GM18511 (cell line): Measurements from ENCODE around the gene PRPS1.
"Not testable (repeated sequence)": the region's sequence is repeated elsewhere in the genome, so short reads cannot be mapped to it uniquely, and the experiment has no call there.

Experiments
- ATAC-seq: cut with Tn5 transposase; IDR thresholded peaks from one replicate; pipeline ENCODE4 v1.9.1; 2021; ENCODE audit warnings: mild to moderate bottlenecking, moderate library complexity; ENCODE audit not compliant: unreplicated experiment

Gene PRPS1

GRCh38 chrX:107629540-107629909, 1.2 kb downstream of the PRPS1 start:
- no peak for ATAC-seq

DNA sequence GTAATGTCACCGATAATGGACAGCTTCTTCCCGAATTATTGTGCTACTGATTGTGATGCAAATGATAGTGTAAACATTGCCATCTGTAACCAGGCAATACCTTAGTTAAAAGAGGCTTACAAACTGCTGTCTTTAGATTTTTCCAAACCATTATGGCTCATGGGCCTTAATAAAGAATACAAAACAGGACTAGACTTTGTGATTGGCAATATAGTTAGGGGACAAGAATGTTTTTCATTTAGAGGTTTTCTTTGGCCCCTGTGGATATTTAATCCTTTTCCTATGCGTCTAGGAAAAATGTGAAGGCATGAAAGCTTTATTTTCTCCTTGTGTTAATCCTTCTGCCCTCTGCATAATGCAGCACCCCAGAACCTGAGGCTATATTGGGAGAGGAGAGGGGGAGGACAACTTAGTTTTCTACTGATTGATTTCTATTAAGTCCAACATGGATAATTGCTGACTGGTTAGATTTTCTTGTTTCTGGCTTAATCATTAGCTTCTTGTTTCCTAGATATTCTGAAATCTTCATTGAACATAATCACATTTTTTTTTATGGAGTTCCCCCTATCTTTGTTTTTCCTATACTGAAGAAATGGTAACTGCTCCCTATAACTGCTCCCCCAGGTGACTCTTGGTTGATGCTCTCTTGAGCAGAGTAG, 1.9 kb downstream of the PRPS1 start:
- no peak for ATAC-seq

DNA sequence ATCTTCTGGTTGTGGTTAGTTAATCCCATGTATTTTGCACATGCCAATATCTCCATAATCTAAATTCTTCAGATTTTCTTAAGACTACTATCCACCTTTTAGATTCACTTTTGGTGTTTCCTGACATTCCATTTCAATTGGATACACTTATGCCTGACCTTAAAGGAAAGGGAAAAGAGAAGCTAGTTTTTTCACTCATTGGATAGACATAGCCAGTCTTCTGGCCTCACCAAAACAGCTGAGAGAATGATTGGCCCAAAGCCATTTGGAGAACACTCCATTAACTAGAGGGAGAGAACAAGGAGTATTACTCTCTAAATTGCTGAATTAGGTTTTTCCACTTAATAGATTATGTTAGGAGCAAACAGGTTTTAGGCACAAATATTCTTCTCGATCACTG, 4.0 kb downstream of the PRPS1 start:
- ATAC-seq, result no peak

GRCh38 chrX:107646735-107647134, 18.4 kb downstream of the PRPS1 start:
- ATAC-seq, result no peak

GRCh38 chrX:107648332-107648731, 20.0 kb downstream of the PRPS1 start:
- no peak for ATAC-seq

- ATAC-seq, result no peak
These were observed 26.2 kb downstream of the PRPS1 start for GRCh38 chrX:107654566-107654871.

DNA sequence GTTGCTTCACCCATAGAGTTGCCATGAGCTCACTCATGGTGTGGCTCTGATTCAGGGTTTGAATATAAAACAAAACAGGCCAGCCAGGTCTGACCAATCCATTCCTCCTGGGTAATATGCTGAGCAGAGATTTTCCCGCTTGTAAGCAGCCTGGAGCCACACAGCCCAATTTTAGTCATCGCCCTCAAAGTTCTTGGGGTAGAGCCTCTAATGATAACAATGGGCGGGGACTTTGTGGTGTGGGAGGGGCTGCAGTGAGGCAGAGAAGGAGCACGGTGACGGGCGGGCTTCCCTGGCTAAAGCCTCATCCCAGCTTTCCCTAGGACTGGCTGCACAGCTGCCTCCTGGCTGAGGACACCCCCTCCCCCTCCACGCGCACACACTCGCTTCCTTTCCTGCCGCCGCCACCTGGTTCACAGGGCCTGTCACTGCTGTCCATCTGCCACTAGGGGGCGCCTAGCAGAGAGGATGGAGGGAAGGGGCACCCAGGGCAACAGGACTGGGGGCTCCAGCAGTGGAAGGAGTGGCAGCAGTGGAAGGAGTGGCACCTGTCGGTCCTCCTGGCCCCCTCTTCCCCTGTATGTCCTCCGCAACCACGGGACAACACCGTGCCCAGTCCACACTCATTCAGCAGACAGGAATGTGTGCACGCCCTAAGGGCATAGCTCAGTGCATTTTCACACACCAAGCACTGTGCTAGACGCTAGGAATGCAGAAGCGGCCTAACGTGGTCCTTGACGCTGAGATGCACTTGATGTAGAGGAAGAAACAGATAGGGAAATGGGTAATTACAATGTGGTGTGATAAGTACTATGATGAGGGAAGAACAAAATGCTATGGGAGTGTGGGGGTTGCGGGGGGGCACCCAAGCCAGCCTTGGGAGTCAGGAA, 26.8 kb downstream of the PRPS1 start:
- no peak for ATAC-seq

DNA sequence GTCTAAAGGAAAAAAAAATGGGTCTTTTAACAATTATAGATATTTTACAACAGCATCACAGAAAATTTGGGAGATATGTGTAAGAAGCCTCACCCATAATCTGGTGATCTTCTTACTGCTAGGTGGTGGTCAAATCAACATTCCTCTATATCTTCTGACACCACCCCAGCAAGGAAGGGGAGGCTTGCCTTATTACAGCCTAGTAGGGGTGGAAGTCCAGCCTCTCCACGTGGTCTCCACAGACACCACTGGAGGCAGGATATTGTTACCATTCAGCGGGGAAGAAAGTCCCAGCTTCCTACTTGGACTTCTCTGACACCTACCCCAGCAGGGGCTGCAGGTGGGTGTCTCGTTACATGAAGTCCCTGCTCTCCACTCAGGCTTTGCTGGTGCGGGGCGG, 28.7 kb downstream of the PRPS1 start:
- ATAC-seq, result no peak

DNA sequence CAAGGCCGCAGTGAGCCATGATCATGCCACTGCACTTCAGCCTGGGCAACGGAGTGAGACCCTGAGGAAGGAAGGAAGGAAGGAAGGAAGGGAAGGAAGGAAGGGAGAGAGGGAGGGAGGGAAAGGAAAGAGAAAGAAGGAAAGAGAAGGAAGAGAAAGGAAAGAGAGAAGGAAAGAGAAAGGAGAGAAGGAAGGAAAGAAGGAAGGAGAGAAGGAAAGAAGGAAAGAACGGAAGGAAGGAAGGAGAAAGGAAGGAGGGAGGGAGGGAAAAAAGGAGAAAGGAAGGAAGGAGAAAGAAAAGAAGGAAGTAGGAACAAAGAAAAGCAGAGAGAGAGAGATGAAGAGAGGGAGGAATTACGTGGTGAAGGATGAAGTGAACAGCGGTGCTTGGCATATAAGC, 30.4 kb downstream of the PRPS1 start:
- no peak for ATAC-seq

DNA sequence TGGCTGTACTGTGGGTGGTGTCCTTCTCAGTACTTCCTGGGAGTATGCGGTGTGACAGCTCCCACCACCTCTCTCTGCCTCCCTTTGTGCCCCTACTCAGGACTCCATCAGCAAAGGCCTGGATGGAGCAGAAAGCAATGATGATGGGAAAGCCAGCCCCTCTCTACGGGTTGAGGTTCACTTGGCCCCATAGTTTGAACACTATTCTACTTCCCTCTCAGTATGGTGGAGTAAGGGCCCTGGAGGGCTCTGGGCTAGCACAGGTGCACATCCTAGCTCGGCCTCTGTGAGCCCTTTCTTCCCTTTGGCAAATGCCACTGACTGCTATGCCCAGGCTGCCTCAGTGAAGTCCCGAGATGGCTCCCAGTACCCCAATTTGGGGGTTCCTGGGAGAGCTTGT, 31.0 kb downstream of the PRPS1 start:
- ATAC-seq, result no peak

DNA sequence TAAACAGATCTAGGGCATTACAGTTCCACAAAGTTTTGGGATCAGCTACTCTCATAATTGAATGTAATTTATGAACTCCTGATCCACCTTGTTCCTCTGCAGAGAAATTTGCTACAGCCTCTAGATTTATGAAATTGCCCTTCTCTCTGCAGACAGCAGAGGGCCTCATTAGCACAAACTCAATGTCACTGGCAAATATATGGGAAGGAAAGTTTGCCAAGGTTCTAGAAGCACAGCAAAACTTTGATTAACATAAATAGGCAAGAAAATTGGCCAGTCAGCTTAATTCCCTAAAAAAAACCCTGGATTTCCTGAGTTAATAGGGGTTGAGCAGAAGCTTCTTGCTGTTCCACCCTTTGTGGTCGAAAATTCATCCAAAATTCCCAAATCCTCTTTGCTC, 31.5 kb downstream of the PRPS1 start:
- ATAC-seq, result peak; percentile 69

DNA sequence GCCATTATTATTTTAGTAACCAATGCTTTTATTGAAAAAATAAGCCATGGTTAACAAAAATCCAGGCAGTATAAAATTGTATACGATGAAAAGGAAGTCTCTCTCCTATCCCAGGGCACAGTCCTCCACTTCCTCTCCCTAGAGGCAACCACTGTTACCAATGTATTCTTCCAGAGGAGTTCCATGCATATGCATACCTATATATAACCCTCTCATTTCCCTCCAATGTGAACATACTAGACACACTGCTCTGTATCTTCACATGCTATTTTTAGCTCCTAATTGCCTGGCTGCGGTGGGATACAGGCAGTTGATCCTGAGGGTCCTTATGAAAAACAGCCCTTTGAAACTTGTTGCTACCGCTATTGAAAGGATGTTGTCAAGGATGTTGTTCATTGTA, 33.8 kb downstream of the PRPS1 start:
- ATAC-seq, result no peak

DNA sequence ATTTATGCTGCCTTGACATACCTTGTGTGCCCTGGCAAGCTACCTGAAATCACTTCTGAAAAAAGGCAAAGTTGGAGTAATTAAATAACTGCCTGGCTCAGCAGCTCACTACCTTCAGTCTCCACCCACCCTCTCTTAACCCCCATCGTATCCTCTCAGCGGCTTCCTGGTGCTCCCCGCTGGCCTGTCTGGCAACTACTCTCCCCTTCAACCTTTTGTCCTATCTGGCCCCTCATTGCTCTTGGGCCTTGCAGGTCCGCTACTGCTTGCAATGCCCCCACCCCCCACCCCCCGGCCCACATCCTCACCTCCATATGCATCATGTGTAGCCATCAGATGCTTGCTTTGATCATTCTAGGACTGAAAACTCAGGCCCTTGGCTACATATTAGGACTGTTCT, 34.5 kb downstream of the PRPS1 start:
- ATAC-seq, result no peak

DNA sequence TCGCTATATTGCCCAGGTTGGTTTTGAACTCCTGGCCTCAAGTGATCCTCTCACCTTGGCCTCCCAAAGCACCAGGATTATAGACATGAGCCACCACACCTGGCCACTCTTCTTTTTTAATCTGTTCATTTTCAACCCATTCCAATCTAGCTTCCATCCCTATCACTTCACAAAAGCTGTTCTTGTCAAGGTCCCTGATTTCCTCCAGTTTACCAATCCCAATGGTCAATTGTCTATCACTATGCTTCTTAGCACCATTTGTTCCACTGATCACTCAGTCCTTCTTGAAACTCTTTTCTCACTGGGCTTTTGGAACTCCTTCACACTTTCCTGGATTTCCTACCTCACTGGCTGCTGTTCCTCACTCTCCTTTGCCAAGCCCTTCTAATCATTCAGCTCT, 38.6 kb downstream of the PRPS1 start:
- no peak for ATAC-seq

DNA sequence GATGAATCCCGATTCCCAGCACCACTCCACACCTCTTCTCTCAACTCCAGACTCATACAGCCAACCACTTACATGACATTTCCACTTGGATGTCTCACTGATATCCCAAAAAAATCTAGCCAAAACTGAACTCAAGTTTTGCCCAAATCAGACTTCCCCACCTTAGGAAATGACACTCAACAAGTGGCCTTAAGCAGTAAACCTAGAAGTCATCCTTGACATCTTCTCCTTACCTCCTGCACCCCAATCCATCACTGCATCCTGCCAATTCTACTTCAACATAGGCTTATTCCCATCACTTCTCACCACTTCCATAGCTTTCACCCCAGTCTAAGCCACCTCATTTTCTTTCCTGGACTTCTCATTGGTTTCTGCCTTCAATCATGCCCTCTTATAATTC, 39.1 kb downstream of the PRPS1 start:
- ATAC-seq, result no peak

DNA sequence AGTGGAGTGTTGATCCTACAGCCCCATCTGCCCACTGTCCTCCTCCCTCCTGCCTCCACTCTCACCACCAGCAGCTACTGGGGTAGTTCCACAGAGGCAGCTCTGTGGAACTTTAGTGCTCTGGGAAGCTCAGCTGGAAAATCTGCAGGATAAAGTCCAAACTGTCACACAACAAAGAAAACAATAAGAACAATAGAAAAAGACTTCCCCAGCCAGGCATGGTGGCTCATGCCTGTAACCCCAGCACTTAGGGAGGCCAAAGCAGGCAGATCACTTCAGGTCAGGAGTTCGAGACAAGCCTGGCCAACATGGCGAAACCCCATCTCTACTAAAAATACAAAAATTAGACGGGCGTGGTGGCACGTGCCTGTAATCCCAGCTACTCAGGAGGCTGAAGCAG, 40.4 kb downstream of the PRPS1 start:
- ATAC-seq, result not testable (repeated sequence)

DNA sequence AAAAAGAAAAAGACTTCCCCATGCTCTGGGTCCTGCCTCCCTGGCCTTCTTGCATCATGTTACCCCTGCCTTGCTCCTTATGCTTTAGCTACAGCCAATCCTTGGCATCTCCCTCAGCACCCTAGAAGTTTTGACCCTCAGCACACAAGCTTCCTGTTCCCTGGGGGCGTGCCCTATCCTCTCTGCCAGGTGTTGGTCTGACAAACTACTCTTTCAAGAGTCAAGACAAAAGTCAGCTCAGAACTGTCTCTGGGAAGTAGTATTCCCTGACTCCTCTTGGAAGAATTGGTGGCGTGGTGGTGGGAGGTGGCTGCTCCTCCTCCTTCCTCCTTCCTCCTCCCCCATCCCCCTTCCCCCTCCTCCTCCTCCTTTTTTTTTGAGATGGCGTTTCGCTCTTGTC, 41.0 kb downstream of the PRPS1 start:
- ATAC-seq, result no peak

DNA sequence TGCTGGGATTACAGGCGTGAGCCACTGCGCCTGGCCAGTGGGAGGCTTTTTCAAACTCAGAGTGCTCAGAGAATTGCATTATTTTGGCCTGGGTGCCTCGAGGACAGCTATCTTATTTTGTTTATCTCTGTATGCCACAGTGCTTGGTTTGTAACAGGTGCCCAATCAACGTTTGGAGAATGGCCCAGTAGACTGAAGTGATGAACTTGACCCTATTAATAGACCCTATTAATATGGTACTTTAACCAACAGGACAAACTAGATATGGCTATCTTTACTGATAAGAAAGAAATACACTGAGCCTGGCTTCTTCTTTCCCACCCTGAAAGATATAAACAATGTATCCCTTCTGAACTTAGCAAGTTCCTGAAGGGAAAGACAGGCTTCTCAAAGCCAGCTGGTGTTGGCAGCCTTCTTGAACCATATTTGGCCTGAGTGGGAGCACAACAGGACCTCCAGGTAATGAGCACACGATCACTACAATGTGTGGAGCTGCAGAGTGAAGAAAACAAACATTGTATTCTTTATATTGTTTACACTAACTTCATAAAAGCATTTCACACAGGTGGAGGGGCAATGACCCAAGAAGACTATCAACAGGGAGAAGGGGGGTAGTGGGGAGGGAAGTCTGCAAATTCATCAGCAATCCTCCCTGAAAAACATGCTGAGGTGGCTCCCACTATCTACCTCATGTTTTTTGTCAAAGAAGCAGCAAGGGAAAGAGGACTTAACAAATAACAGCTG, 41.7 kb downstream of the PRPS1 start:
- no peak for ATAC-seq

GRCh38 chrX:107671256-107671655, 42.9 kb downstream of the PRPS1 start:
- ATAC-seq, result not testable (repeated sequence)

DNA sequence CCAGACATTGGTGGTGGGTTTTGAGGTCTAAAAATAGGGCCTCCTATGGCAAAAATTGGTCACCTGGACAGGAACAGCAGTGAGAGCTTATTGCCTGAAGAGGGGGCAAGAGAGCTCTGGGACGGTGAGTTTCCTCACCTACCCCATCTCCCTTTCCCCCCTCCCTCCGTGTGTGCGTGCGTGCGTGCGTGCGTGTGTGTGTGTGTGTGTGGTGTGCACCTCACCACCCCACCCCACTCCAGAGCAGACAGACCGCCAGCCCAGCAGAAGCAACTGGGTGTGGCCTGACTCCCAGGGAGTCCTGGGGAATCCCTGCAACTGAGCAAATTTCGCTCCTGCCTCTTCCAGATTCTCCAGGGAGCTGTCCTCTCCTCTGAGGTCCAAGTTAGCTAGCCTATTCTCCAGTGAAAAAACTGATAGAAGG, 44.7 kb downstream of the PRPS1 start:
- ATAC-seq, result peak; percentile 22

GRCh38 chrX:107673431-107673830, 45.1 kb downstream of the PRPS1 start:
- peak; percentile 9 for ATAC-seq

DNA sequence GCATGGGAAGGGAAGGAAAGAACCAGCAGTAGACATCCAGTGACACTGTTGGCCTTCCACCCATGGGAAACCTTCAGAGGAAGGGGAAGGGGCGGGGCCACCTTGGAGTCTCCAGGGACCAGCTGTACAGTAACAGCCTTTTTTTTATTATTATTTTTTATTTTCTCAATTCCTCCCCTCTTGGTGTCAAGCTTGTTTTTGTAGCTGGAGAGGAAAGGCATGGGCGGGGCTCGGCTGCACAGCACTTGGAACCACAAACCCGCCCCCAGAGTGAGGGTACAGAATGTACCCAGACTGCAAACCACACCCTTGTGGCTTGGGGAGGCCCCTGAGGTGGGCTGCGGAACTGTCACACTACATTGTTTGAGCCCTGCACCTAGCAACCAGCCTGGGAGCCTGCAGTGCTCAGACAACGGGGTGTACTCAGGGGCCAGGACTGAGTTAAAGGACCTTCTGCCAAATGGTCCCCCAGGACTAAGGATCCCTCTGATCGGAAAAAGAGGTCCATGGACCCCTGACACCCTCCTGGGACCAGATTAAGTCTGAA, 45.7 kb downstream of the PRPS1 start:
- ATAC-seq, result peak; percentile 88
